ENCODE results near the gene ZNF516. TPM values are rescaled to one million over a fixed set of nuclear protein-coding genes. Genes with fewer than 3 reads are reported as not detected.

The ZNF516 gene
- total RNA-seq, 1 donor from 2014 or later = 26.1 TPM

- no peak for DNase-seq (ENCODE audit: low spot score)
- Mint-ChIP-seq H3K27ac (ENCODE audit: unreplicated experiment) (no peak overlapping the region), H3K4me3 (ENCODE audit: unreplicated experiment) (no peak overlapping the region), H3K36me3 (ENCODE audit: low read depth) (no peaks in the 10 kb centered on the region), H3K9me3 (ENCODE audit: low read depth) (no peaks in the 10 kb centered on the region), H3K27me3 (ENCODE audit: low read depth) (no peaks in the 10 kb centered on the region), H3K4me1 (ENCODE audit: low read depth) (peaks cover 76% of the 10 kb centered on the region)
- TF ChIP-seq CTCF (IDR thresholded peaks at IDR 0.05) = no peak
These were observed 39.9 kb downstream of the ZNF516 start for GRCh38 chr18:76455003-76455676.

GRCh38 chr18:76454418-76454817 is 40.6 kb downstream of the ZNF516 start:
- DNase-seq (ENCODE audit: low spot score) = no peak
- Mint-ChIP-seq H3K4me1 (ENCODE audit: low read depth) (peaks cover 76% of the 10 kb centered on the region), H3K27ac (ENCODE audit: unreplicated experiment) (no peak overlapping the region), H3K4me3 (ENCODE audit: unreplicated experiment) (no peak overlapping the region), H3K27me3 (ENCODE audit: low read depth) (no peaks in the 10 kb centered on the region), H3K9me3 (ENCODE audit: low read depth) (no peaks in the 10 kb centered on the region), H3K36me3 (ENCODE audit: low read depth) (no peaks in the 10 kb centered on the region)
- TF ChIP-seq CTCF (IDR thresholded peaks at IDR 0.05) = no peak

- H3K4me1 Mint-ChIP-seq (ENCODE audit: low read depth) = peaks cover 71% of the 10 kb centered on the region
- H3K27me3 Mint-ChIP-seq (ENCODE audit: low read depth) = no peaks in the 10 kb centered on the region
- H3K9me3 Mint-ChIP-seq (ENCODE audit: low read depth) = no peaks in the 10 kb centered on the region
- no peak for DNase-seq (ENCODE audit: low spot score)
- no peaks in the 10 kb centered on the region for H3K36me3 Mint-ChIP-seq (ENCODE audit: low read depth)
- TF ChIP-seq CTCF (IDR thresholded peaks at IDR 0.05) = no peak
- no peak overlapping the region for H3K27ac Mint-ChIP-seq (ENCODE audit: unreplicated experiment)
- no peak overlapping the region for H3K4me3 Mint-ChIP-seq (ENCODE audit: unreplicated experiment)
These were observed 41.1 kb downstream of the ZNF516 start for GRCh38 chr18:76453932-76454331.

GRCh38 chr18:76453057-76453561 is 41.9 kb downstream of the ZNF516 start:
- Mint-ChIP-seq H3K36me3 (ENCODE audit: low read depth) (no peaks in the 10 kb centered on the region), H3K4me3 (ENCODE audit: unreplicated experiment) (no peak overlapping the region), H3K9me3 (ENCODE audit: low read depth) (no peaks in the 10 kb centered on the region), H3K27me3 (ENCODE audit: low read depth) (no peaks in the 10 kb centered on the region), H3K4me1 (ENCODE audit: low read depth) (peaks cover 73% of the 10 kb centered on the region), H3K27ac (ENCODE audit: unreplicated experiment) (peak overlapping the region; percentile 91)
- no peak for DNase-seq (ENCODE audit: low spot score)
- no peak for TF ChIP-seq CTCF (IDR thresholded peaks at IDR 0.05)

- no peaks in the 10 kb centered on the region for H3K9me3 Mint-ChIP-seq (ENCODE audit: low read depth)
- peak overlapping the region; percentile 91 for H3K27ac Mint-ChIP-seq (ENCODE audit: unreplicated experiment)
- no peak for DNase-seq (ENCODE audit: low spot score)
- TF ChIP-seq CTCF (IDR thresholded peaks at IDR 0.05) = no peak
- peaks cover 66% of the 10 kb centered on the region for H3K4me1 Mint-ChIP-seq (ENCODE audit: low read depth)
- no peaks in the 10 kb centered on the region for H3K27me3 Mint-ChIP-seq (ENCODE audit: low read depth)
- H3K36me3 Mint-ChIP-seq (ENCODE audit: low read depth) = no peaks in the 10 kb centered on the region
- H3K4me3 Mint-ChIP-seq (ENCODE audit: unreplicated experiment) = peak overlapping the region; percentile 77
These were observed 42.7 kb downstream of the ZNF516 start for GRCh38 chr18:76452357-76452756.

All from chondrocyte (in vitro differentiated cells).